ENCODE measurements around the gene SPPL3. TPM values are rescaled to one million over a fixed set of nuclear protein-coding genes. Genes with fewer than 3 reads are reported as not detected.

The SPPL3 gene
- total and polyA plus RNA-seq, 2 donors from 2014 or later, result 23.8 to 51.9 TPM

DNA sequence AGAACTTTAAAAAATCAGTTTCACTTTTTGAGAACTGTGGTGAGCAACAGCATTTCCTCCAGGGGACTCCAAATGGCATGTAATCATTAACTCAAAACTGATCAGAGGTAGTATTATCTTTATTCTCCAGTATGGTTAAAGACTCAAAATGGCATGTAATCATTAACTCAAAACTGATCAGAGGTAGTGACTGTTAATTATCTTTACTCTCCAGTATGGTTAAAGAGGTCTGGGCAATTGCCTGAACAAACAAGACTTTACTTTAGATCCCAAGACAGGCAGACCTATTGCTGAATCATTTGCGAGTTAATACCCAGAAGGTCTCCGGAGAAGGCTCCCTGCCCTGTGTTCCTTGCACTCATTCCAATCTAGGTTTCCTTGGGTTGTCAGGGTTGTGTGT, 185.1 kb downstream of the SPPL3 start:
- intact Hi-C loops (cut with DNase I), result loop anchor here (10.0 kb wide), 2 partner anchors 74 to 134 kb away; partner anchors contain the start of genes CABP1 and POP5
- peak overlapping the region; percentile 39 to 68 for H3K27ac ChIP-seq (ENCODE audit: low read depth in 2 of 2, low read length in 2 of 2)
- peaks cover 14 to 77% (median 58%) of the 10 kb centered on the region in 3 donors for H3K36me3 ChIP-seq (ENCODE audit: control insufficient read depth in 2 of 3, insufficient read depth in 3 of 3, low read length in 3 of 3)
- H3K27me3 ChIP-seq (ENCODE audit: control insufficient read depth, insufficient read depth, low read length), result no peaks in the 10 kb centered on the region
- FAIRE-seq, result peak; percentile 38
- H3K4me3 ChIP-seq (ENCODE audit: low read length in 3 of 3), result peak overlapping the region in 1 of 3 donors; percentile 10
- H3K4me1 ChIP-seq (ENCODE audit: control insufficient read depth in 2 of 3, insufficient read depth in 2 of 3, low read depth in 1 of 3, low read length in 3 of 3), result peaks cover 3 to 14% (median 6%) of the 10 kb centered on the region in 3 donors
- H3K9me3 ChIP-seq (ENCODE audit: control insufficient read depth in 2 of 3, insufficient read depth in 1 of 3, low read length in 3 of 3), result no peaks in the 10 kb centered on the region
- DNase-seq, result no peak
- TF ChIP-seq, protein P1, sequence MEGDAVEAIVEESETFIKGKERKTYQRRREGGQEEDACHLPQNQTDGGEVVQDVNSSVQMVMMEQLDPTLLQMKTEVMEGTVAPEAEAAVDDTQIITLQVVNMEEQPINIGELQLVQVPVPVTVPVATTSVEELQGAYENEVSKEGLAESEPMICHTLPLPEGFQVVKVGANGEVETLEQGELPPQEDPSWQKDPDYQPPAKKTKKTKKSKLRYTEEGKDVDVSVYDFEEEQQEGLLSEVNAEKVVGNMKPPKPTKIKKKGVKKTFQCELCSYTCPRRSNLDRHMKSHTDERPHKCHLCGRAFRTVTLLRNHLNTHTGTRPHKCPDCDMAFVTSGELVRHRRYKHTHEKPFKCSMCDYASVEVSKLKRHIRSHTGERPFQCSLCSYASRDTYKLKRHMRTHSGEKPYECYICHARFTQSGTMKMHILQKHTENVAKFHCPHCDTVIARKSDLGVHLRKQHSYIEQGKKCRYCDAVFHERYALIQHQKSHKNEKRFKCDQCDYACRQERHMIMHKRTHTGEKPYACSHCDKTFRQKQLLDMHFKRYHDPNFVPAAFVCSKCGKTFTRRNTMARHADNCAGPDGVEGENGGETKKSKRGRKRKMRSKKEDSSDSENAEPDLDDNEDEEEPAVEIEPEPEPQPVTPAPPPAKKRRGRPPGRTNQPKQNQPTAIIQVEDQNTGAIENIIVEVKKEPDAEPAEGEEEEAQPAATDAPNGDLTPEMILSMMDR (IDR thresholded peaks at IDR 0.05; ENCODE audit: borderline replicate concordance, extremely low read depth, insufficient read depth), result no peak
- no peak overlapping the region for H3K9ac ChIP-seq (ENCODE audit: low read length in 3 of 3)

DNA sequence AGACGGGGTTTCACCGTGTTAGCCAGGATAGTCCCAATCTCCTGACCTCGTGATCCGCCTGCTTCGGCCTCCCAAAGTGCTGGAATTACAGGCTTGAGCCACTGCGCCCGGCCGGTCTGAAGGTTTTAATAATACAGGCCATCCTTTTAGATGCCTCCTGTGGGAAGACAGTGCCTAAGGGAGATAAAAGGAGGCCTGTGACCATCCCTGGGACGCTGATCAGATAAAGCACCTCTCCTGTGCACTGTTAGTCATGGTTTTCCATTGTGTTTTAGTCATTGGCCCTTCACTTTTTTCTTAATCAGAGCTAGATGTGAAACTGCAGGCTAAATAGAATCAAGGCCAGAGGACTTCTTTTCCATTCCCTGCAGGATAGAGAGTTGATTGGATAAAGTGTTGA, 186.1 kb downstream of the SPPL3 start:
- no peaks in the 10 kb centered on the region for H3K27me3 ChIP-seq (ENCODE audit: control insufficient read depth, insufficient read depth, low read length)
- no peak overlapping the region for H3K9ac ChIP-seq (ENCODE audit: low read length in 3 of 3)
- FAIRE-seq (no peak), DNase-seq (no peak)
- TF ChIP-seq, protein P1 (IDR thresholded peaks at IDR 0.05; ENCODE audit: borderline replicate concordance, extremely low read depth, insufficient read depth), result no peak
- H3K9me3 ChIP-seq (ENCODE audit: control insufficient read depth in 2 of 3, insufficient read depth in 1 of 3, low read length in 3 of 3), result no peaks in the 10 kb centered on the region
- no peak overlapping the region for H3K4me3 ChIP-seq (ENCODE audit: low read length in 3 of 3)
- H3K27ac ChIP-seq (ENCODE audit: low read depth in 2 of 2, low read length in 2 of 2), result no peak overlapping the region
- H3K36me3 ChIP-seq (ENCODE audit: control insufficient read depth in 2 of 3, insufficient read depth in 3 of 3, low read length in 3 of 3), result peaks cover 17 to 84% (median 56%) of the 10 kb centered on the region in 3 donors
- peaks cover 3 to 14% (median 6%) of the 10 kb centered on the region in 3 donors for H3K4me1 ChIP-seq (ENCODE audit: control insufficient read depth in 2 of 3, insufficient read depth in 2 of 3, low read depth in 1 of 3, low read length in 3 of 3)
- intact Hi-C loops (cut with DNase I), result loop anchor here (10.0 kb wide), 2 partner anchors 73 to 133 kb away; partner anchors contain the start of genes CABP1 and POP5

DNA sequence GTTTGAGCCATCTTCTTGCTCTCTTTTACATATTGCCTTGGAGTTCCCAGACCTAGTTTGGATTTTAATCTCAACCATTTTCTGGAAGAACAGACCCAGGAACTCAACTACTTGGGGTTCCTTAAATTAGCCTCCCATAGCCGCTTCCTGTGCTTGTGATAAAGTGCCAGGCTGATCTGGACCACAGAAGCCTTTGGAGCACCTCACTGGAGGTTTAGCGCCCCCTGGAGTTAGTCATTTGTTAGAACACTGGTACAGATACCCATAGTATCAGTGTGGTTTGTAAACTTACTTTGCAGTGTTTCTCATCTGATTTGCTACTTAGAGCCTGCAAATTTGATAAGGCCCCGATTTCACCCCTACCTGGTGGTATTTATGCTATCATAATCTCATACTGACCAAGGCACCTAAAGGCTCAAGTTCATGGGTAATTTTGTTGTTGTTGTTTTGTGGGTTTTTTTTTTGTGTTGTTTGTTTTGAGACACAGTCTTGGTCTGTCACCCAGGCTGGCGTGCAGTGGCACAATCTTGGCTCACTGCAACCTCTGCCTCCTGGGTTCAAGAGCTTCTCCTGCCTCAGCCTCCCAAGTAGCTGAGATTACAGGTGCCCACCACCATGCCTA, 190.2 kb downstream of the SPPL3 start:
- Histone ChIP-seq H3K9ac (ENCODE audit: low read length in 3 of 3) (no peak overlapping the region), H3K9me3 (ENCODE audit: control insufficient read depth in 2 of 3, insufficient read depth in 1 of 3, low read length in 3 of 3) (no peaks in the 10 kb centered on the region), H3K36me3 (ENCODE audit: control insufficient read depth in 2 of 3, insufficient read depth in 3 of 3, low read length in 3 of 3) (peaks cover 14 to 44% (median 25%) of the 10 kb centered on the region in 3 donors), H3K4me1 (ENCODE audit: control insufficient read depth in 2 of 3, insufficient read depth in 2 of 3, low read depth in 1 of 3, low read length in 3 of 3) (peaks cover 6 to 20% (median 19%) of the 10 kb centered on the region in 3 donors), H3K27me3 (ENCODE audit: control insufficient read depth, insufficient read depth, low read length) (no peaks in the 10 kb centered on the region), H3K27ac (ENCODE audit: low read depth in 2 of 2, low read length in 2 of 2) (no peak overlapping the region), H3K4me3 (ENCODE audit: low read length in 3 of 3) (no peak overlapping the region)
- TF ChIP-seq, protein P1 (IDR thresholded peaks at IDR 0.05; ENCODE audit: borderline replicate concordance, extremely low read depth, insufficient read depth), result peak; percentile 78
- intact Hi-C loops (cut with DNase I), result loop anchor here (10.0 kb wide), 2 partner anchors 69 to 129 kb away; partner anchors contain the start of genes CABP1 and POP5
- no peak for FAIRE-seq
- peak in 4 of 5 donors; percentile 66 to 93 (median 82) for DNase-seq

All from kidney (tissue), 14 donors.